Retinal pigment epithelial cell (primary cell): Measurements from ENCODE around the gene CYFIP1.

Experiments
- DNase-seq: peaks from one replicate; pipeline ENCODE4 v3.0.0-alpha.2; 2010; ENCODE audit warnings: low read depth
- H3K4me3 ChIP-seq: 2 replicates; pipeline ENCODE4 v1.5.1; 2011; ENCODE audit warnings: mild to moderate bottlenecking, low read length, control low read depth, moderate library complexity
- CTCF ChIP-seq: conservative IDR thresholded peaks from 2 replicates; pipeline ENCODE4 v1.5.1; 2011; ENCODE audit warnings: low read depth, low read length, control low read depth, inconsistent platforms

Gene CYFIP1

GRCh38 chr15:22941179-22941578 is 39.0 kb downstream of the CYFIP1 start:
- DNase-seq: no peak
- H3K4me3 ChIP-seq: no peak overlapping the region
- no peak for TF ChIP-seq CTCF

GRCh38 chr15:22939652-22940061 is 40.5 kb downstream of the CYFIP1 start:
- TF ChIP-seq CTCF: no peak
- H3K4me3 ChIP-seq: no peak overlapping the region
- DNase-seq: no peak

- no peak for TF ChIP-seq CTCF
- DNase-seq: no peak
- H3K4me3 ChIP-seq: no peak overlapping the region
Observed at GRCh38 chr15:22939051-22939450, 41.1 kb downstream of the CYFIP1 start.

- DNase-seq: no peak
- TF ChIP-seq CTCF: no peak
- no peak overlapping the region for H3K4me3 ChIP-seq
Observed at GRCh38 chr15:22936577-22937472, 43.3 kb downstream of the CYFIP1 start.

- DNase-seq: no peak
- no peak for TF ChIP-seq CTCF
- no peak overlapping the region for H3K4me3 ChIP-seq
Observed at GRCh38 chr15:22933641-22934061, 46.5 kb downstream of the CYFIP1 start.

GRCh38 chr15:22931784-22932536 is 48.2 kb downstream of the CYFIP1 start:
- DNase-seq: no peak
- no peak for TF ChIP-seq CTCF
- H3K4me3 ChIP-seq: no peak overlapping the region
